HG03139 (cell line): Measurements from ENCODE around the gene FHIT.

Source experiments
- ATAC-seq: cut with Tn5 transposase; IDR thresholded peaks from one replicate; pipeline ENCODE4 v1.9.1; 2021; ENCODE audit not compliant: unreplicated experiment

Gene FHIT

DNA sequence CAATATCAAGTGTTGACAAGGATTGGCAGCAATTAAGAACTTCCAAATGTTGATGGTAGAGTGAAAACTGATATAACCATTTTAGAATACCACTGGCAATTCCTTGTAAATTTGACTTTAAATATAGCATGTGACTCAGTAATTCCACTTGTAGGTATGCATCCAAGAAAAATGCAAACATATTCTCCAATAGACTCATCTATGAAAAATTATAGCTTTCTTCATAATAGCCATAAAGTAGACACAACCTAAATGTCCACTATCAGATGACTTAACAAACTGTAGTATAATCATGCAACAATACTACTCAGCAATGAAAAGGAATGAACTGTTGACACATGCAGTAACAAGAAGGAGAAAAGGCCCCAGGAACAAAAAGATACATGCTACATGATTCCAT lies 988.1 kb downstream of the FHIT start:
- no peak for ATAC-seq

- no peak for ATAC-seq
Observed at GRCh38 chr3:60262546-60262945, 988.7 kb downstream of the FHIT start.

- ATAC-seq = no peak
Observed at GRCh38 chr3:60260546-60260945, 990.7 kb downstream of the FHIT start.

- ATAC-seq = no peak
Observed at GRCh38 chr3:60250810-60251209, 1000.4 kb downstream of the FHIT start.

GRCh38 chr3:60250206-60250605 lies 1001.0 kb downstream of the FHIT start:
- no peak for ATAC-seq

DNA sequence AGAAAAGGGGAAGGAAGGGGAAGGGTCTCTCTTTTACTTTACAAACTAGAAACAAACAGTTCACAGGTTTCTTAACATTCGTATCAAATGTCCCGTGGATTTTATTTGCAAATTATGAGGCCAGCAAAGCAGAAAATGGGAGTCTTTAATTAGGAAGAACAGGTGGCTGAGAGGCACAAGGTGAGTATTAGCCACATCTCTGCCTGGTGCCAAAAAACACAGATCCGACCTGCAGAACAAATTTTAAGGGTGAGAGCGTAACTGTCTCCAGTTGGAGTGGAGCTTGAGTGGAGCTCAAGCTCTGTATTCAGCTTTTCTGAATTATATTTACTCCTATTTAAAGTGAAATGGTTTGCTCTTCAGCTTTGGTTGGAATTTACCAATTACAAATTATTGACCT lies 1004.9 kb downstream of the FHIT start:
- no peak for ATAC-seq

DNA sequence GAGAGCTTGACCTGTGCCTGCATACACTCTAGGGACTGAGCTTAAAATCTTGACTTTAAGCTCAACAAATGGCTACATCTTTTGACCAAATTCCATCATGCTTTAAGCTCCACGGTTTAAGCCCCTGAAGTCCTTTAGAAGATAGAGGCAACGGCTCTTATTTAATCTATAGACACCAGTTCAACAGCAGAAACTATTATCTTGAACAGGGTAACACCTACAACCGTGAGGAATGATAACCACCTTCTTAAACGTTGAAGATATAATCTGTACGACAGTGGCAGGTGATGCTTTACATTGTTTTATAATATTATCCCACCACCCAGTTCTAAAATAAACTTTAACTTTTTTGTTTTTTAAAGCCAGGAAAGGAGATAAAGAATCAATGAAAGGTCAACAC lies 1007.8 kb downstream of the FHIT start:
- no peak for ATAC-seq

DNA sequence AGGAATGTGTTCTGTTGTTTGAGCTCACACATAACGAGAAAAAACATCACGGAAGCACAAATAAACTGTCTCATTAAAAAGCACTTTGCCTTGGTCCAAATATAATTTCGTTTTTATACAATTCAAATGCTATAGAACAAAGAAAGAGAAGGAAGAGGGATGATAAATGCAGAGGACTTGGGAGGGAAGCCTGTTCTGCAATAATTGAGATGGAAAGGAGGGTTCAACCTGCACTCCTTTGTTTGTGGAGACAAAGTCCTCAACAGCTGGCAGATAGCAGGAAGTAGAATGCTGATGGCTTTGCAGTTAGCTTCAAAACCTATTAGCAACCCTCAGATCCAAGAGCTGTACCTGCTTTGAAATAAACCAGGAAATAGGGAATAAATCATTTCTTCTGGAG lies 1010.8 kb downstream of the FHIT start:
- no peak for ATAC-seq

DNA sequence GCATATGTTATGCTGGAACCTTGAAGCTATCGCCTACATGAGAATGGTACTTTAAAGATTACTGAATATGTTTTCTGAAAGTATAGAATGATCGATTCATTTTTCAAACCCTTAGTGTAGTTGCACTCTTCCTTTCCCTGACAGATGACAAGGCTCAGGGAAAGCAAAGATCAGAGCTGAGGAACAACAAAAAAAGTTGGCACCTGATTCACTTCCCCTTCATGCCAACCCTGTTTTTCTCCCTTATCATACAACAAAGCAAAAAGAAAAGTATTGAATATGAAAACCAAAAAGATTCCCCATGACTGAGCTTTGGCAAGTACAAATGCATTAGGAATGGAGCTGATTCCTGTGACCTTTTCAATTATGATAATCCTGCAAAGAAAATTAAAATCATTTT lies 1012.7 kb downstream of the FHIT start:
- ATAC-seq = no peak

GRCh38 chr3:60229502-60229901 lies 1021.8 kb downstream of the FHIT start:
- ATAC-seq = no peak

DNA sequence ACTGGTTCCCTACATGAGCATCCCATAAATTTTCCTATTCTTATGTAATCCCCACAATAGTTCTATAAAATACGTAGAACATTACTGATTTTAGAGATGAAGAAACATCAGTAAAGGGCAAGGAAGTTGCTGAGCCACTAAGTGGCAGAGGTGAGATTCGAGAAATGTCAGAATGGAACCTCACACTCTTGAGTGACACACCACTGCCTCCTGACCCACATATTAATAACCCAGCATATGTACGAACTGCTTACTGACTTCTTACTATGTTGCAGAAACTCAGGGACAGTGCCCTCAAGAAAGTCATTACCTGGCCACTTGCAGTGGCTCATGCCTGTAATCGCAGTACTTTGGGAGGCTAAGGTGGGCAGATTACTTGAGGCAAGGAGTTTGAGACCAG lies 1022.4 kb downstream of the FHIT start:
- ATAC-seq = no peak

DNA sequence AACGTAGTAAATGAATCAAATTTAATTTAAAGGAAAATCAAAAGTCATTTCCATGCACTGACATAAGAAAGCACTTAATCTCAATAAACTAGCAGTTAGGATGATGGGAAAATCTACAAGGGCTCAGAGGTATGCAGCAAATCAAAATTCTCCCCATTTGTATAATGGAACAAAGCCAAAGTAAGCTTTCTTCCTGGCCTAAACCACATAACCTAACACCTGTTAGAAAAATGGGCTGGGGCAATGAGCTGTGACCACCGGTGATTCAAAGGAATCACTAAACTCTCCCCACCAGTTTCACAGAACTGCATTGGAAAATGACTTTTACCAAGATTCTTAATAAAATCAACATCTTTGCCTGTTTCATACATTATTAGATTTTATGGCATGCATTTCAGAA lies 1024.3 kb downstream of the FHIT start:
- ATAC-seq = no peak

DNA sequence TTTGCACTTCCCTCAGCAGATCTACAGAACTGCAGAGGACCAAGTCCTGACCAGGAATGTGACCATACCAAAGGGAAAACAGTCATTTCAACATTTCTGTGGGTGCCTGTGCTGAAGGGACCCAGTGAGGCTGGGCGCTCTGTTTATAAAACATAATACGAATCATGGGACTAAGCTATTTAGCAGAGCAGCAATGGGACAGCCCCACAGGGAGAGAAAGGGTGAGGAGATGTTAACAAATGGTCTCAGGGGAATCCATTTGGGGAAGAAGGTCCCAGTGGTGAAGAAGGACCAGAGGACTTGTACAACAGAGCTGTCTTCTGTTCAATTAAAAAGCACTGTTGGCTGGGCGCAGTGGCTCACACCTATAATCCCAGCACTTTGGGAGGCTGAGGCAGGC lies 1025.4 kb downstream of the FHIT start:
- no peak for ATAC-seq

DNA sequence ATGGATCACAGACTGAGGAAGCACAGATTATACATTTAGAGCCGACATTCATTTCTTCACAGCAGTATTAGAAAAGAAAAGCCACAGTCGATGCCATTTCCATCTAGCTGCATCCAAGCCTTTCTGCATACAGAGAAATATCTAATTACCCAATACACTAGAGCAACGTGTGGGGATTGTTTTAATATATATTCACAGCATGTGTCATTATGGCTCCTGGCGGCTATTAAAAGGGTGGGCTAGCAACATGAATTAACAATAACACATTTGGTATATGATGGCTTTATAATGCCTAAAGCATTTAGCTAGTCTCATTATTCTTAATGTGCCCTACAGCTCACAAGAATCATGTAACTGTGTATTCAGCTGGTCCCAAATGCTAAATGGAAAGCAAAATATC lies 1030.5 kb downstream of the FHIT start:
- ATAC-seq = no peak

- no peak for ATAC-seq
Observed at GRCh38 chr3:60219501-60219900, 1031.8 kb downstream of the FHIT start.

DNA sequence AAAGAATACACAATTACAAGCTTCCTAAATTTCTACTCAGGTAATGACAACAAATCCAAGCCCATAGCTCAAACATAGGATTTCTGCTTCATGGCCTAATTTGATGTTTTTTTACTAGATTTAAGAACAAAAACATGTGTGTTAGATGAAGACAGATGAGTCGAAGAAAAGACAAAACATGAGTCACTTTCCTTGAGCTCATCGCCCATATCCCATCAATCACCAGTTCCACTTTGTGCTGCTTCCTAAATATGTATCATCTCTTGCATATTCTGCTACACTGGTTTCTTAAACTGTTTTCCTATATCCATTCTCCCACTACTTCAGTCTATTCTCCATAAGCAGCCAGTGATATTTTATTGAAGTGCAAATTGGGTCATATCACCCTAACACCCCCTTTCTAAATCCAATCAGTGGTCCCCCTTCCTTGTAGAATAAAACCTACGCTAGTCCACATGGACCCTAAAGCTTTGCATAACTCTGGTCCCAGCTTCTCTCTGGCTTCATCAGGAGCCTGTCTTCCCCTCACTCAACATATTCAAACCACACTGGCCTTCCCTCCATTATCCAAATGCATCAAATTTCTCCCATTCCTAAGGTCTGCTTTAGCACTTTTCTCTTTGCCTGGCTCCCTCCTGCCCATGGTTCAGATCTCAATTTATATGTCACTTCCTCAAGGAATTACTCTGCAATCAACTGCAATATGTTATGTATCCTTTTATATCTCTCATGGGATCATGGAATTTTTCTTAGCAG lies 1033.9 kb downstream of the FHIT start:
- ATAC-seq = no peak

DNA sequence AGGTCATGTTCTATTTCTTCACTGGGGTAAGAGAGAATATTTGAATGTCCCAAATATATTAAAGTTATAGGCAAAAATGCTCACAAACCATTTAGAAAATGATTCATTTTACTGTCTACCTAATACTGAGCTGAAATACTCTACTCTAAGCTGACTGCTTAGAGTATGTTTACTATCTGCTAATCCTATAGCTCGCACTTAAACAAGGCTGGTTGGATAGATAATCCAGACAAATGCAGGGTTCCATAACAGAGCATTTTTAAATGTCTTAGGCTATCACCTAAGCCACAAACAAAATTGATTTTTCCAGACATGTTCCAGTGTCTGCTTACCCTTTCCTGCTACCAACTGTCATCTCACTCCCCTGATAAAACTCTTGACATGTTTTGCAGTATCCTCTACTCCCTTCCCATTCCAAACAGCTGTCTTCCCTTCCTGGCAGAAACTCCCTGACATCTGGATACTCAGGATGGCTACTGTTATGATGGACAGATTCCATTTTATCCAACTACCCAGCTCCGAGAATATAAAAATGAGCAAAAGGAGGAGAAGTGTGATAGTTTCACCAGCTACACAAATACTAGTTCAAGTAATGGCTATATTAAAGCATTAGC lies 1034.7 kb downstream of the FHIT start:
- ATAC-seq = no peak

- no peak for ATAC-seq
Observed at GRCh38 chr3:60215946-60216345, 1035.3 kb downstream of the FHIT start.

GRCh38 chr3:60207905-60208304 lies 1043.3 kb downstream of the FHIT start:
- no peak for ATAC-seq

- no peak for ATAC-seq
Observed at GRCh38 chr3:60206206-60206605, 1045.0 kb downstream of the FHIT start.

GRCh38 chr3:60202052-60202726 lies 1049.1 kb downstream of the FHIT start:
- ATAC-seq = no peak

DNA sequence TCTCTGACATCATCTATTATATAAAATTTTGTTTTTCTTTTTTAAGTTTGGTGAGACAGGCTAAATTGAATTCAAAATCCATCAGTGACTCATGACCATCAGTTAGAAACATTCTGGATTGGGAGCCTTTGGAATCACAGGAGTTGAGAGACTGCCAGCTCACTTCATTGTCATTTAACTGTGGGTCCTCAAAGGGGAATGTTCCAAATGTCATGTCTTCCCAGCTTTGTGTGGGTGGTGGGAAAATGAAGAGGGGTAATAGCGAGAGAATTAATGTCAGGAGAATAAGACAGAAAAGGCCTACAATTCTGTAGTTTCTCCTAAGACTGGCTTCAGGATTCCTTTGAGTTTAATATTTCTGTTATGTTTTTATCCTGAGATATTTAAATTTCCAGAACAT lies 1051.9 kb downstream of the FHIT start:
- no peak for ATAC-seq
